GM12878 (cell line): ENCODE measurements around the gene NDUFA13. TPM values are rescaled to one million over a fixed set of nuclear protein-coding genes. Genes with fewer than 3 reads are reported as not detected.

Source experiments
- CBX3 ChIP-seq: fragments of 200-600 bp; sonication (generic); IDR thresholded peaks from 2 replicates; pipeline ENCODE4 v1.6.1; 2016; ENCODE audit warnings: low read depth, borderline replicate concordance
- MTA2 ChIP-seq: fragments of 450-650 bp; IDR thresholded peaks from 2 replicates; pipeline ENCODE4 v1.6.1; 2016; ENCODE audit warnings: low read depth, mild to moderate bottlenecking, moderate library complexity
- POU2F2 ChIP-seq: IDR thresholded peaks from 3 replicates; pipeline ENCODE4 v1.6.1; 2011; ENCODE audit warnings: low read depth, mild to moderate bottlenecking, low read length, borderline replicate concordance
- RB1 ChIP-seq: fragments of 450-650 bp; formaldehyde crosslinking; IDR thresholded peaks from 2 replicates; pipeline ENCODE4 v1.6.1; 2017; ENCODE audit warnings: mild to moderate bottlenecking, borderline replicate concordance
- SREBF2 ChIP-seq: IDR thresholded peaks from 2 replicates; pipeline ENCODE4 v1.6.1; 2012; ENCODE audit warnings: mild to moderate bottlenecking, low read length
- TBL1XR1 ChIP-seq: IDR thresholded peaks from 2 replicates; pipeline ENCODE4 v1.6.1; 2012; ENCODE audit warnings: low read depth, low read length, improper control_type of control experiment
- WRNIP1 ChIP-seq: IDR thresholded peaks from 2 replicates; pipeline ENCODE4 v1.6.1; 2011; ENCODE audit warnings: low read depth, low read length, improper control_type of control experiment, borderline replicate concordance
- ZBTB33 ChIP-seq: fragments of 450-650 bp; IDR thresholded peaks from 2 replicates; pipeline ENCODE4 v1.6.1; 2017; ENCODE audit warnings: mild to moderate bottlenecking
- ZNF384 ChIP-seq: IDR thresholded peaks from 2 replicates; pipeline ENCODE4 v1.6.1; 2012; ENCODE audit warnings: low read depth, mild to moderate bottlenecking, low read length, improper control_type of control experiment, borderline replicate concordance
- ZNF592 ChIP-seq: fragments of 450-650 bp; IDR thresholded peaks from 2 replicates; pipeline ENCODE4 v1.6.1; 2017; ENCODE audit warnings: mild to moderate bottlenecking, moderate library complexity
- polyA plus RNA-seq, 11 experiments: library from polyadenylated mRNA; depleted of rRNA in 4 of 11; unstranded in 6 of 11; stranded (reverse) in 5 of 11; fragments of >200 nt; fragmentation: Nextera tagmentation in 4 of 11; fragmentation: Illumina TruSeq in 1 of 11; extraction: Ambion mirVana in 4 of 11; extraction: Trizol in 1 of 11; gene quantifications; 1 replicate in 1 of 11; 2 replicates in 10 of 11; pipeline versions ENCODE4 v1.2.1 to v1.2.3, GENCODE V29; 2011 to 2016; ENCODE audit warnings: inconsistent platforms in 2 of 11, missing spikeins in 2 of 11, low read depth in 1 of 11
- total RNA-seq, 4 experiments: library from RNA; depleted of rRNA in 3 of 4; stranded (reverse); fragments of >200 nt in 3 of 4; fragmentation: Illumina TruSeq in 1 of 4; extraction: Trizol in 1 of 4; gene quantifications; 2 replicates each; pipeline versions ENCODE4 v1.2.1 to v1.2.3, GENCODE V29; 2013 to 2021
- TF ChIP-seq, protein P1 (sequence below): IDR thresholded peaks from 2 replicates; pipeline ENCODE4 v1.6.1; 2011; ENCODE audit warnings: borderline replicate concordance, low read depth, mild to moderate bottlenecking, moderate library complexity, low read length; ENCODE audit not compliant: insufficient read depth, poor library complexity, severe bottlenecking
- TF ChIP-seq, protein P2 (sequence below): fragments of 450-650 bp; formaldehyde crosslinking; IDR thresholded peaks from 2 replicates; pipeline ENCODE4 v1.4.0; 2022; ENCODE audit warnings: mild to moderate bottlenecking, moderate library complexity
- TF ChIP-seq, protein P3 (sequence below), 3 experiments: IDR thresholded peaks in 2 of 3; conservative IDR thresholded peaks in 1 of 3; 2 replicates each; pipeline ENCODE4 v1.5.1; 2011; ENCODE audit warnings: low read depth in 3 of 3, low read length in 3 of 3, mild to moderate bottlenecking in 3 of 3, control low read depth in 2 of 3, moderate library complexity in 2 of 3, inconsistent platforms in 1 of 3, mixed read lengths in 1 of 3; ENCODE audit not compliant: control insufficient read depth in 2 of 3, insufficient read depth in 1 of 3; ENCODE audit errors: extremely low read depth in 1 of 3

Gene NDUFA13
- total and polyA plus RNA-seq, 10 of the 15 experiments (the other 5 are each of a cell fraction or from before 2014, with no cell fraction given): 224 to 586 (median 456) TPM

DNA sequence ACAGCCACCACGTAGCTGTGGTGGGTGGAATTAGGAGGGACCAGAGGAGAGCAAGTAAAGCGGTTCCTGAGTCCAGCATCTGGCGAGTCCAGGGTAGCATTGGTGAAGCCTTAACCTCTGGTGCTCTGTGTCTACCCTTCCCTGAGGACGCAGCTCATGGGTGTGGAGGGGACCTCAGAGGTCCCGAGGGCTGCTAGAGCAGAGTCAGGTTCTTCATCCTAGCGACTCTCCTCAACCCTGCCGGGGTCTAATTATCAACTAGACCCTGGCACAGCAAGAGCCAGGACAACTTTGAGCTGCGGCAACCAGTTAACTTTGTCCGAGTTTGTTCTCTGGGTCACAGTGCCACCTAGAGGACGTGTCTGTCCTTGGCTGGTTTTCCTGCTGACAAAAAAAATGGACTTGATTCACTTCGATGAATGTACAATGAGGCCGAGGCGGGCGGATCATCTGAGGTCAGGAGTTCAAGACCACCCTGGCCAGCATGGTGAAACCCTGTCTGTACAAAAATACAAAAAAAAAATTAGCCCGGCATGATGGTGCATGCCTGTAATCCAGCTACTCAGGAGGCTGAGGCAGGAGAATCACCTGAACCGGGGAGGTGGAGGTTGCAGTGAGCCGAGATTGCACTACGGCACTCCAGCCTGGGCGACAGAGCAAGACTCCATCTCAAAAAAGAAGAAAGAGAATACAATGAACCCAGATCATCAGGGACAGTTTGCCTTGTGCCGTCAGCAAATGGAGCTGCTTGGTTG lies 25.6 kb upstream of the NDUFA13 start (continued):
- TF ChIP-seq, protein P1, sequence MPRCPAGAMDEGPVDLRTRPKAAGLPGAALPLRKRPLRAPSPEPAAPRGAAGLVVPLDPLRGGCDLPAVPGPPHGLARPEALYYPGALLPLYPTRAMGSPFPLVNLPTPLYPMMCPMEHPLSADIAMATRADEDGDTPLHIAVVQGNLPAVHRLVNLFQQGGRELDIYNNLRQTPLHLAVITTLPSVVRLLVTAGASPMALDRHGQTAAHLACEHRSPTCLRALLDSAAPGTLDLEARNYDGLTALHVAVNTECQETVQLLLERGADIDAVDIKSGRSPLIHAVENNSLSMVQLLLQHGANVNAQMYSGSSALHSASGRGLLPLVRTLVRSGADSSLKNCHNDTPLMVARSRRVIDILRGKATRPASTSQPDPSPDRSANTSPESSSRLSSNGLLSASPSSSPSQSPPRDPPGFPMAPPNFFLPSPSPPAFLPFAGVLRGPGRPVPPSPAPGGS: no peak
- TF ChIP-seq WRNIP1 (no peak), ZNF384 (peak; percentile 52; the same call in 1 of the 2 replicates), TBL1XR1 (no peak), CBX3 (no peak), ZBTB33 (no peak), ZNF592 (no peak), MTA2 (no peak), POU2F2 (no peak), RB1 (no peak), SREBF2 (no peak)
- TF ChIP-seq, protein P2, sequence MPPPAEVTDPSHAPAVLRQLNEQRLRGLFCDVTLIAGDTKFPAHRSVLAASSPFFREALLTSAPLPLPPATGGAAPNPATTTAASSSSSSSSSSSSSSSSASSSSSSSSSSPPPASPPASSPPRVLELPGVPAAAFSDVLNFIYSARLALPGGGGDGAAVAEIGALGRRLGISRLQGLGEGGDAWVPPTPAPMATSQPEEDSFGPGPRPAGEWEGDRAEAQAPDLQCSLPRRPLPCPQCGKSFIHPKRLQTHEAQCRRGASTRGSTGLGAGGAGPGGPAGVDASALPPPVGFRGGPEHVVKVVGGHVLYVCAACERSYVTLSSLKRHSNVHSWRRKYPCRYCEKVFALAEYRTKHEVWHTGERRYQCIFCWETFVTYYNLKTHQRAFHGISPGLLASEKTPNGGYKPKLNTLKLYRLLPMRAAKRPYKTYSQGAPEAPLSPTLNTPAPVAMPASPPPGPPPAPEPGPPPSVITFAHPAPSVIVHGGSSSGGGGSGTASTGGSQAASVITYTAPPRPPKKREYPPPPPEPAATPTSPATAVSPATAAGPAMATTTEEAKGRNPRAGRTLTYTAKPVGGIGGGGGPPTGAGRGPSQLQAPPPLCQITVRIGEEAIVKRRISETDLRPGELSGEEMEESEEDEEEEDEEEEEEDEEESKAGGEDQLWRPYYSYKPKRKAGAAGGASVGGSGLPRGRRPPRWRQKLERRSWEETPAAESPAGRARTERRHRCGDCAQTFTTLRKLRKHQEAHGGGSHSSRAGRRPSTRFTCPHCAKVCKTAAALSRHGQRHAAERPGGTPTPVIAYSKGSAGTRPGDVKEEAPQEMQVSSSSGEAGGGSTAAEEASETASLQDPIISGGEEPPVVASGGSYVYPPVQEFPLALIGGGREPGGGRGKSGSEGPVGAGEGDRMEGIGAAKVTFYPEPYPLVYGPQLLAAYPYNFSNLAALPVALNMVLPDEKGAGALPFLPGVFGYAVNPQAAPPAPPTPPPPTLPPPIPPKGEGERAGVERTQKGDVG (CRISPR knock-in tag): no peak
- TF ChIP-seq, protein P3, sequence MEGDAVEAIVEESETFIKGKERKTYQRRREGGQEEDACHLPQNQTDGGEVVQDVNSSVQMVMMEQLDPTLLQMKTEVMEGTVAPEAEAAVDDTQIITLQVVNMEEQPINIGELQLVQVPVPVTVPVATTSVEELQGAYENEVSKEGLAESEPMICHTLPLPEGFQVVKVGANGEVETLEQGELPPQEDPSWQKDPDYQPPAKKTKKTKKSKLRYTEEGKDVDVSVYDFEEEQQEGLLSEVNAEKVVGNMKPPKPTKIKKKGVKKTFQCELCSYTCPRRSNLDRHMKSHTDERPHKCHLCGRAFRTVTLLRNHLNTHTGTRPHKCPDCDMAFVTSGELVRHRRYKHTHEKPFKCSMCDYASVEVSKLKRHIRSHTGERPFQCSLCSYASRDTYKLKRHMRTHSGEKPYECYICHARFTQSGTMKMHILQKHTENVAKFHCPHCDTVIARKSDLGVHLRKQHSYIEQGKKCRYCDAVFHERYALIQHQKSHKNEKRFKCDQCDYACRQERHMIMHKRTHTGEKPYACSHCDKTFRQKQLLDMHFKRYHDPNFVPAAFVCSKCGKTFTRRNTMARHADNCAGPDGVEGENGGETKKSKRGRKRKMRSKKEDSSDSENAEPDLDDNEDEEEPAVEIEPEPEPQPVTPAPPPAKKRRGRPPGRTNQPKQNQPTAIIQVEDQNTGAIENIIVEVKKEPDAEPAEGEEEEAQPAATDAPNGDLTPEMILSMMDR (IDR thresholded peaks at IDR 0.05 in 2 of 3, conservative IDR thresholded peaks at IDR 0.05 in 1 of 3; ENCODE audit: control insufficient read depth in 2 of 3, extremely low read depth in 1 of 3, insufficient read depth in 1 of 3, low read depth in 3 of 3, low read length in 3 of 3): peak; percentile 80 to 86 (median 82)
